AG10803 (cell line): ENCODE measurements around the gene PPM1M.

Experiments
- DNase-seq: peaks from one replicate; pipeline ENCODE4 v3.0.0; 2010; ENCODE audit warnings: low read depth
- H3K4me3 ChIP-seq: 2 replicates; pipeline ENCODE4 v1.5.1; 2011; ENCODE audit warnings: mild to moderate bottlenecking, low read length, control low read depth
- TF ChIP-seq, protein P1 (sequence below): conservative IDR thresholded peaks from 2 replicates; pipeline ENCODE4 v1.5.1; 2011; ENCODE audit warnings: mild to moderate bottlenecking, low read length, control low read depth, inconsistent platforms

The PPM1M gene

GRCh38 chr3:52256159-52256558 is 10.6 kb downstream of the PPM1M start:
- no peak overlapping the region for H3K4me3 ChIP-seq
- no peak for DNase-seq
- TF ChIP-seq, protein P1, sequence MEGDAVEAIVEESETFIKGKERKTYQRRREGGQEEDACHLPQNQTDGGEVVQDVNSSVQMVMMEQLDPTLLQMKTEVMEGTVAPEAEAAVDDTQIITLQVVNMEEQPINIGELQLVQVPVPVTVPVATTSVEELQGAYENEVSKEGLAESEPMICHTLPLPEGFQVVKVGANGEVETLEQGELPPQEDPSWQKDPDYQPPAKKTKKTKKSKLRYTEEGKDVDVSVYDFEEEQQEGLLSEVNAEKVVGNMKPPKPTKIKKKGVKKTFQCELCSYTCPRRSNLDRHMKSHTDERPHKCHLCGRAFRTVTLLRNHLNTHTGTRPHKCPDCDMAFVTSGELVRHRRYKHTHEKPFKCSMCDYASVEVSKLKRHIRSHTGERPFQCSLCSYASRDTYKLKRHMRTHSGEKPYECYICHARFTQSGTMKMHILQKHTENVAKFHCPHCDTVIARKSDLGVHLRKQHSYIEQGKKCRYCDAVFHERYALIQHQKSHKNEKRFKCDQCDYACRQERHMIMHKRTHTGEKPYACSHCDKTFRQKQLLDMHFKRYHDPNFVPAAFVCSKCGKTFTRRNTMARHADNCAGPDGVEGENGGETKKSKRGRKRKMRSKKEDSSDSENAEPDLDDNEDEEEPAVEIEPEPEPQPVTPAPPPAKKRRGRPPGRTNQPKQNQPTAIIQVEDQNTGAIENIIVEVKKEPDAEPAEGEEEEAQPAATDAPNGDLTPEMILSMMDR = no peak

DNA sequence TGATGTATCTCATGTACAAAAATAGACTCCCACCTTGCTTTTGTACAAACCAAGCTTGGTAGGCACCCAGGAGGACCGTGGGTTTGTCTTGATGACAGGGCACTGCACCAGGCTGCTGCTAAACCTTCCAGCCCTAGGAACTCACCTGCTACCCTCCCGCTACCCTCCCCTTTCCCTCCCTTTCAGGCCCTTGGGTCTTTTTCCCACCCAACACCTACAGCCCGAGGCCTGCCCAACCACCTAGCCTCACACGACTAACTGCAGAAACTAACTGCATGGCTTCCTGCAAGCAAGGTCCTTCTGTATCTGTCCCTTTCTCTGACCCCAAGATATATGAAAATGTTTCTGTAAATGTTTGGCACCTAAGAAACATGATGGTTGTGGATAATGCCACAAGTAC is 11.1 kb downstream of the PPM1M start:
- H3K4me3 ChIP-seq = no peak overlapping the region
- no peak for DNase-seq
- TF ChIP-seq, protein P1 = no peak

- no peak overlapping the region for H3K4me3 ChIP-seq
- no peak for DNase-seq
- TF ChIP-seq, protein P1 = no peak
These were observed 12.4 kb downstream of the PPM1M start for GRCh38 chr3:52257911-52258310.

DNA sequence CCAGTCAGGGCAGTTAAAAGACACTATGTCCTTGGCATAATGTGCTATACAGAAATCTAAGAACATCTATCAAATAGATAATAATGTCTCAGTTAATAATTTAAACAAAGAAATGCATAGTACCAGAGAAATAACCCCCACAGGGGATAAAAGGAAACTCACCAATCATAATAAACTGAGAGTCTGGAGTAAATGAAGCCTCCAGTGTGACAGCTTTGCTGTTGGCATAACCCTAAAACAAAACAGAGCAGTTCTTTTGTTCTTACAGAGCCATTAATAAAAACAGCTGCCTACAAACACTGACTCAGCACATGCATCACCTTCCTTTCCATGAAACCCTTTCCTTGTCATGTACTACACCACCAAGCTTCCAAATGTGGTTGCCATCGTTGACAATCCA is 13.5 kb downstream of the PPM1M start:
- DNase-seq = no peak
- H3K4me3 ChIP-seq = no peak overlapping the region
- TF ChIP-seq, protein P1 = no peak

DNA sequence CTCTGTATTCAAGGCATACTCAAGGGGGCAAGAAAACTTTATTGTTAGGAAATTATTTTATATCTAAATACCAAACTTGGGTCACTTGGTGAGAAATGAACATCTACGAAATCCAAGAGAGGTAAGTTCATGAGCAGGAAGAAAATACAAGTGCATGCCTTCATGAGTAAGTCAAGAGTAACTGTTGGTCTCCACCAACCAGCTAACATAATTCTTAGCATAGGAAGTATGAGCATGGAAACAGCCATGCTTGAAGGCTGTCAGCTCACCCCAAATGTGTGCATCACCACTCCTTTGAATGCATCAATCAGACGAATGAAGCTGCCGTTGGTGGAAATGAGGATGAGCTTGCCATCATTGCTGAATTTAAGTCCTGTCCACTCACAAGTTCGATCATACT is 13.9 kb downstream of the PPM1M start:
- TF ChIP-seq, protein P1 = no peak
- no peak for DNase-seq
- no peak overlapping the region for H3K4me3 ChIP-seq

GRCh38 chr3:52262447-52262846 is 16.9 kb downstream of the PPM1M start:
- TF ChIP-seq, protein P1 = no peak
- no peak overlapping the region for H3K4me3 ChIP-seq
- no peak for DNase-seq

DNA sequence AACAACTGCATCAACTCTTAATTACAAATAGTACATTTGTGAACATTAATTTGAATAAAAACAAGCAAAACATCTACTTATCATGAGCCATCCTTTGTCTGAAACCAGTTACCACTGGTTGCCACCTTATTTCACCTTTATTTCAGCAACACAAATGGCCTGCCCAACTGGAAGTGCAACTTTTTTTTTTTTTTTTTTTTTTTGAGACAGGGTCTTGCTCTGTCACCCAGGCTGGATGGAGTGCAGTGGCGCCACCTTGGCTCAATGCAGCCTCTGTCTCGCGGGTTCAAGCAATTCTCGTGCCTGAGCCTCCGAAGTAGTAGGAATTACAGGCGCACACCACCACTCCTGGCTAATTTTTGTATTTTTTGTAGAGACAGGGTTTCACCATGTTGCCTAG is 19.8 kb downstream of the PPM1M start:
- DNase-seq = no peak
- H3K4me3 ChIP-seq = no peak overlapping the region
- TF ChIP-seq, protein P1 = no peak
